CD4-positive, alpha-beta T cell (primary cell): Measurements from ENCODE around the gene KRT28. TPM values are rescaled to one million over a fixed set of nuclear protein-coding genes. Genes with fewer than 3 reads are reported as not detected.

Source experiments
- ATAC-seq: fragments of 200-7000 bp; cut with Tn5 transposase; one replicate; pipeline ENCODE4 v1.10.0; 2022; ENCODE audit warnings: mild to moderate bottlenecking; ENCODE audit not compliant: poor library complexity
- CTCF ChIA-PET: fragments of 350-600 bp; sonication (Branson Sonifier 250); formaldehyde crosslinking; loops from one replicate; lab custom pipeline; 2021; ENCODE audit warnings: antibody characterized with exemption, inconsistent platforms; lab: Charles Lee
- POLR2A ChIA-PET: fragments of 350-600 bp; sonication (Branson Sonifier 250); formaldehyde crosslinking; loops from one replicate; lab custom pipeline; 2021; ENCODE audit warnings: antibody characterized with exemption, inconsistent platforms; lab: Charles Lee
- DNase-seq, 14 experiments: peaks; one replicate each; pipeline ENCODE4 v3.0.0-alpha.2; 2013 to 2020; ENCODE audit warnings: mixed read lengths in 2 of 14
- H3K27ac ChIP-seq, 2 donors: one replicate each; pipeline versions ENCODE4 v1.5.1 to v1.7.0; 2013; ENCODE audit warnings: low read length in 2 of 2, low read depth in 1 of 2, mild to moderate bottlenecking in 1 of 2
- H3K27me3 ChIP-seq, 2 experiments: 1 replicate in 1 of 2; 2 replicates in 1 of 2; pipeline versions ENCODE4 v1.6.1 to v1.7.0; 2013; ENCODE audit warnings: low read length in 2 of 2, control low read depth in 1 of 2, mild to moderate bottlenecking in 1 of 2, moderate library complexity in 1 of 2; ENCODE audit not compliant: insufficient read depth in 2 of 2, control insufficient read depth in 1 of 2
- H3K36me3 ChIP-seq: one replicate; pipeline ENCODE4 v1.6.1; 2013; ENCODE audit warnings: low read length, control low read depth; ENCODE audit not compliant: insufficient read depth
- H3K4me1 ChIP-seq: one replicate; pipeline ENCODE4 v1.6.1; 2013; ENCODE audit warnings: low read length, control low read depth; ENCODE audit not compliant: insufficient read depth
- H3K4me3 ChIP-seq: one replicate; pipeline ENCODE4 v1.5.1; 2013; ENCODE audit warnings: mild to moderate bottlenecking, low read length, moderate library complexity
- H3K9me3 ChIP-seq, 2 experiments: 1 replicate in 1 of 2; 2 replicates in 1 of 2; pipeline versions ENCODE4 v1.6.1 to v1.7.0; 2013; ENCODE audit warnings: low read length in 2 of 2, mild to moderate bottlenecking in 2 of 2, control low read depth in 1 of 2, moderate library complexity in 1 of 2; ENCODE audit not compliant: control insufficient read depth in 1 of 2, insufficient read depth in 1 of 2
- H3K27ac Mint-ChIP-seq: one replicate; pipeline ENCODE4 v1.8.0; 2020; ENCODE audit warnings: mixed read lengths
- H3K27me3 Mint-ChIP-seq: one replicate; pipeline ENCODE4 v1.8.0; 2021; ENCODE audit warnings: mixed read lengths
- H3K36me3 Mint-ChIP-seq: one replicate; pipeline ENCODE4 v1.8.0; 2021; ENCODE audit warnings: low read depth, mixed read lengths
- H3K4me1 Mint-ChIP-seq: one replicate; pipeline ENCODE4 v1.8.0; 2021; ENCODE audit warnings: low read depth, mixed read lengths
- H3K4me3 Mint-ChIP-seq: one replicate; pipeline ENCODE4 v1.8.0; 2020; ENCODE audit warnings: mild to moderate bottlenecking, mixed read lengths
- H3K9me3 Mint-ChIP-seq: one replicate; pipeline ENCODE4 v1.8.0; 2020; ENCODE audit warnings: mixed read lengths
- intact Hi-C, 2 experiments: fragments of 100-400 bp; cut with DNase I in 1 of 2; cut with micrococcal nuclease in 1 of 2; formaldehyde crosslinking; loops; one replicate each; pipeline versions ENCODE4 v1.15.1 to v1.9.0; 2023 to 2025; cut with DNase I, micrococcal nuclease
- total RNA-seq, 174 experiments: library from RNA in 2 of 174; stranded (reverse) in 2 of 174; gene quantifications; one replicate each; pipeline ENCODE4 v1.2.3 and lab custom pipeline; 2021 to 2026
- TF ChIP-seq, protein P1 (sequence below): fragments of 200-600 bp; IDR thresholded peaks from one replicate; pipeline ENCODE4 v1.8.0; 2022; ENCODE audit warnings: antibody characterized with exemption, mild to moderate bottlenecking

KRT28 gene
- total RNA-seq, 2 experiments from 2014 or later, result not detected

DNA sequence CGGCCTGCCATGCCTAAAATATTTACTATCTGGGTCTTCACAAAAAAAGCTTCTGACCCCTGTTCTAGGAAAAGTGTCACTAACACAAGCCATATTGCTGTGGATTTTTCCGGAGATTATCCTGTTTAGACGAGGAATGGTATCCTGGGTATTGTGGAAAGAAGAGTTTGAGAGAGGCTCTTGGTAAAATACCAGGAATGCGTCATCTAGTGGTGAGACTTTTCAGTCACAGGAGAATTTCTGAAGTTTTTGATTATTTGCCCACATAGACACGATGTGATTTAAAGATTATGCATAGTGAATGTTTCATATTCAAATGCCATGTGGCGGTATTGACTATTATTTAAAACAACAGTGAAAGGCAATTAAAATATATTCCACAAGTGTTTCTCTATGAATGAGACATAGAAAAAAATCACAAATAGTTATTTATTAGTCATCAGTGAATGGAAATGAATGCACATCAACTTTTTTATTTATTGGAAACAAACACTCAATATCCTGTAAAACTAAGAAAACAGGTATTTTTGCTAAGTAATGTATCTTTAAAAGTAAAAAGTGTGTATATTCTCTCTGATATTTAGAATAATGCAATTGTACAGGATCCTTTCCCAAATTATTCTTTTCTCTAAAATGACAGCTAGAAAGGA lies 7.8 kb downstream of the KRT28 start:
- Mint-ChIP-seq H3K27ac (no peak overlapping the region), H3K9me3 (no peaks in the 10 kb centered on the region), H3K4me1 (no peaks in the 10 kb centered on the region), H3K4me3 (no peak overlapping the region), H3K36me3 (no peaks in the 10 kb centered on the region), H3K27me3 (peaks cover 39% of the 10 kb centered on the region)
- Histone ChIP-seq H3K9me3 (peaks cover 0 to 2% of the 10 kb centered on the region in 2 experiments), H3K27ac (no peak overlapping the region), H3K36me3 (no peaks in the 10 kb centered on the region), H3K27me3 (peaks cover 9 to 17% of the 10 kb centered on the region in 2 experiments), H3K4me1 (no peaks in the 10 kb centered on the region), H3K4me3 (no peak overlapping the region)
- DNase-seq (peak in 1 of 14 experiments; percentile 17), ATAC-seq (no peak)
- TF ChIP-seq, protein P1, sequence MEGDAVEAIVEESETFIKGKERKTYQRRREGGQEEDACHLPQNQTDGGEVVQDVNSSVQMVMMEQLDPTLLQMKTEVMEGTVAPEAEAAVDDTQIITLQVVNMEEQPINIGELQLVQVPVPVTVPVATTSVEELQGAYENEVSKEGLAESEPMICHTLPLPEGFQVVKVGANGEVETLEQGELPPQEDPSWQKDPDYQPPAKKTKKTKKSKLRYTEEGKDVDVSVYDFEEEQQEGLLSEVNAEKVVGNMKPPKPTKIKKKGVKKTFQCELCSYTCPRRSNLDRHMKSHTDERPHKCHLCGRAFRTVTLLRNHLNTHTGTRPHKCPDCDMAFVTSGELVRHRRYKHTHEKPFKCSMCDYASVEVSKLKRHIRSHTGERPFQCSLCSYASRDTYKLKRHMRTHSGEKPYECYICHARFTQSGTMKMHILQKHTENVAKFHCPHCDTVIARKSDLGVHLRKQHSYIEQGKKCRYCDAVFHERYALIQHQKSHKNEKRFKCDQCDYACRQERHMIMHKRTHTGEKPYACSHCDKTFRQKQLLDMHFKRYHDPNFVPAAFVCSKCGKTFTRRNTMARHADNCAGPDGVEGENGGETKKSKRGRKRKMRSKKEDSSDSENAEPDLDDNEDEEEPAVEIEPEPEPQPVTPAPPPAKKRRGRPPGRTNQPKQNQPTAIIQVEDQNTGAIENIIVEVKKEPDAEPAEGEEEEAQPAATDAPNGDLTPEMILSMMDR, result no peak
- intact Hi-C loops, result loop anchor here in 1 of 2 experiments (2.0 kb wide), 1 partner anchor 171 kb away; no protein-coding TSS in a partner anchor
- POLR2A ChIA-PET, result no interaction called here
- CTCF ChIA-PET, result no interaction called here

DNA sequence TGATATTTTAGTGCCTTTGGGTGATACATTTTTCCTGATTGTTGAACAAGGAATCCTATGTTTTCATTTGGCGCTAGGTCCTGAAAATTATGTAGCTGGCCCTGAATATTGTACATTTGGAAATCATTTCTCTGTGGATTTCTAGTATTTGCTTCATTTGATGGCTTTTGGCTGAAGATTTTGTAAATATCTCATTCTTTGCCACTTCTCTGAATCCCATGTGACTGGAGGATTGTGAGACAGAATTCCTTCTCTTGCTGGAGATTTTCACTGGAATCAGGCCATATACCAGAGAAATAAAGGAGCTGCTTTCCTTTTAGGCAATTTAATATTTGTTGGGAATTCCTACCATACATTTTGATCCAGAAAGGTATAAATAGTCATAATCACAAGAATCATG lies 8.6 kb downstream of the KRT28 start:
- no peak overlapping the region for H3K27ac Mint-ChIP-seq

DNA sequence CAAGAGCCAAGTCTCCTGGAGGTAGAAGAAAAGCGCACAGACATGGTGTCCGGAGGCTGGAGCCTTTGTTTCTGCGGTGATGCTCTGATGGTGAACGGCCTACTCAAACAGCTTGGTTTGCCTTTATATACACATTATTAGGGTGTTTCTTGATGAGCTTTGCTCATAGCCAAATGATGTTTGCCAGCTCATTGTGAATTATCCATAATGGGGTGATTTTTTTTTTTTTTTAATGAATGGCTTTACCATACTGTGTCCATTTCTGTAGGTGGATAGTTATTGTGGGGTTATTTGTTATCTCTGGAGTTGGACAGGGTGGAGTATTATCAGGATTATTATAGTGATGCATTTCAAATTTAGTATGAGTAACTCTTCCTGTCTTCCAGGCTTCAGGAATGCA lies 17.3 kb downstream of the KRT28 start, which contains the start of gene KRT27:
Gene KRT27 (minus strand): TSS at position 101 of the 400 bp plus-strand sequence. CDS start 57 bp downstream, at position 44.
- TF ChIP-seq, protein P1, result no peak
- no peak for DNase-seq
- no peaks in the 10 kb centered on the region for H3K4me1 ChIP-seq
- H3K4me1 Mint-ChIP-seq, result no peaks in the 10 kb centered on the region
- no peaks in the 10 kb centered on the region for H3K36me3 ChIP-seq
- H3K27ac Mint-ChIP-seq, result no peak within 1 kb of the TSS
- no peak within 1 kb of the TSS for H3K4me3 ChIP-seq
- CTCF ChIA-PET, result no interaction called here
- no peaks in the 10 kb centered on the region for H3K36me3 Mint-ChIP-seq
- POLR2A ChIA-PET, result no interaction called here
- intact Hi-C loops, result no loop called here
- ATAC-seq, result no peak
- H3K27me3 ChIP-seq, result peaks cover 24 to 28% of the 10 kb centered on the region in 2 experiments
- peaks cover 46% of the 10 kb centered on the region for H3K27me3 Mint-ChIP-seq
- H3K9me3 Mint-ChIP-seq, result no peaks in the 10 kb centered on the region
- no peak within 1 kb of the TSS for H3K27ac ChIP-seq
- peaks cover 0 to 5% of the 10 kb centered on the region in 2 experiments for H3K9me3 ChIP-seq
- H3K4me3 Mint-ChIP-seq, result no peak within 1 kb of the TSS

More for the DNA sequence above, 8.6 kb downstream of the KRT28 start:
- POLR2A ChIA-PET, result no interaction called here
- DNase-seq (no peak), ATAC-seq (no peak)
- Histone ChIP-seq H3K9me3 (no peaks in the 10 kb centered on the region), H3K4me1 (no peaks in the 10 kb centered on the region), H3K27me3 (peaks cover 1 to 10% of the 10 kb centered on the region in 2 experiments), H3K27ac (no peak overlapping the region), H3K4me3 (no peak overlapping the region), H3K36me3 (no peaks in the 10 kb centered on the region)
- TF ChIP-seq, protein P1, result no peak
- Mint-ChIP-seq H3K4me3 (no peak overlapping the region), H3K27me3 (peaks cover 32% of the 10 kb centered on the region), H3K36me3 (no peaks in the 10 kb centered on the region), H3K9me3 (no peaks in the 10 kb centered on the region), H3K4me1 (no peaks in the 10 kb centered on the region)
- intact Hi-C loops, result loop anchor here in 1 of 2 experiments (2.0 kb wide), 1 partner anchor 170 kb away; no protein-coding TSS in a partner anchor
- CTCF ChIA-PET, result interaction anchor here (0.7 kb wide), 1 partner anchor 72 kb away, joined by 3 read pairs; no protein-coding TSS in a partner anchor
